B cell (primary cell): ENCODE data around the gene ZNF622. TPM values are rescaled to one million over a fixed set of nuclear protein-coding genes. Genes with fewer than 3 reads are reported as not detected.

ENCODE experiments used
- ATAC-seq: fragments of 200-7000 bp; cut with Tn5 transposase; one replicate; pipeline ENCODE4 v1.10.0; 2021; ENCODE audit warnings: low read depth, mild to moderate bottlenecking, moderate number of reproducible peaks, moderate library complexity
- CTCF ChIA-PET: fragments of 350-600 bp; sonication (Branson Sonifier 250); formaldehyde crosslinking; loops from one replicate; lab custom pipeline; 2021; ENCODE audit warnings: antibody characterized with exemption, inconsistent platforms; lab: Charles Lee
- POLR2A ChIA-PET: fragments of 350-600 bp; sonication (Branson Sonifier 250); formaldehyde crosslinking; loops from one replicate; lab custom pipeline; 2021; ENCODE audit warnings: antibody characterized with exemption; lab: Charles Lee
- DNase-seq: peaks from one replicate; pipeline ENCODE4 v3.0.0; 2013
- H2AFZ ChIP-seq: 2 replicates; pipeline ENCODE4 v1.6.1; 2012; ENCODE audit warnings: mild to moderate bottlenecking, low read depth, low read length; ENCODE audit not compliant: insufficient read depth, poor library complexity, severe bottlenecking
- H3K27ac ChIP-seq, 2 donors: 1 replicate in 1 of 2; 2 replicates in 1 of 2; pipeline ENCODE4 v1.5.1; 2012 to 2013; ENCODE audit warnings: low read length in 2 of 2, mild to moderate bottlenecking in 2 of 2, moderate library complexity in 1 of 2
- H3K27me3 ChIP-seq, 4 experiments: fragments of 200-600 bp in 1 of 4; sonication (generic) in 1 of 4; replicated peaks in 1 of 4; 1 replicate in 2 of 4; 2 replicates in 2 of 4; pipeline versions ENCODE4 v1.6.1 to v1.7.0; 2013 to 2016; ENCODE audit warnings: low read length in 3 of 4, mild to moderate bottlenecking in 2 of 4, mixed read lengths in 1 of 4, moderate library complexity in 1 of 4; ENCODE audit not compliant: insufficient read depth in 4 of 4, control insufficient read depth in 3 of 4; ENCODE audit errors: control extremely low read depth in 1 of 4
- H3K36me3 ChIP-seq, 2 experiments: replicated peaks in 1 of 2; 1 replicate in 1 of 2; 2 replicates in 1 of 2; pipeline versions ENCODE4 v1.6.1 to v1.7.1; 2013; ENCODE audit warnings: low read length in 1 of 2; ENCODE audit not compliant: insufficient read depth in 2 of 2, control insufficient read depth in 1 of 2; ENCODE audit errors: control extremely low read depth in 1 of 2, extremely low read depth in 1 of 2
- H3K4me1 ChIP-seq, 2 donors: fragments of 200-600 bp in 1 of 2; sonication (generic) in 1 of 2; 1 replicate in 1 of 2; 2 replicates in 1 of 2; pipeline versions ENCODE4 v1.5.1 to v1.6.1; 2013 to 2017; ENCODE audit warnings: low read length in 2 of 2; ENCODE audit not compliant: control insufficient read depth in 2 of 2, insufficient read depth in 2 of 2
- H3K4me2 ChIP-seq: replicated peaks from 2 replicates; pipeline ENCODE3; 2012; ENCODE audit warnings: mild to moderate bottlenecking, low read depth, low read length; ENCODE audit not compliant: poor library complexity, severe bottlenecking
- H3K4me3 ChIP-seq, 5 experiments: fragments of 200-600 bp in 1 of 5; sonication (generic) in 1 of 5; 1 replicate in 3 of 5; 2 replicates in 2 of 5; pipeline versions ENCODE4 v1.5.1 to v1.7.0; 2011 to 2016; ENCODE audit warnings: low read length in 4 of 5, mild to moderate bottlenecking in 4 of 5, low read depth in 2 of 5, control low read depth in 1 of 5, moderate library complexity in 1 of 5; ENCODE audit not compliant: insufficient read depth in 1 of 5; ENCODE audit errors: control extremely low read depth in 1 of 5, extremely low read depth in 1 of 5
- H3K79me2 ChIP-seq: fragments of 200-600 bp; sonication (generic); one replicate; pipeline ENCODE4 v1.6.0; 2016; ENCODE audit warnings: low read length; ENCODE audit not compliant: control insufficient read depth, insufficient read depth
- H3K9ac ChIP-seq: fragments of 200-600 bp; sonication (generic); 2 replicates; pipeline ENCODE4 v1.6.1; 2017; ENCODE audit warnings: mild to moderate bottlenecking, low read length, moderate library complexity
- H3K9me3 ChIP-seq, 3 donors: one replicate each; pipeline versions ENCODE4 v1.6.1 to v1.7.1; 2013; ENCODE audit warnings: low read length in 2 of 3; ENCODE audit not compliant: control insufficient read depth in 2 of 3, insufficient read depth in 1 of 3; ENCODE audit errors: control extremely low read depth in 1 of 3
- H4K20me1 ChIP-seq: 2 replicates; pipeline ENCODE4 v1.6.0; 2012; ENCODE audit warnings: mild to moderate bottlenecking, low read length; ENCODE audit not compliant: insufficient read depth, control insufficient read depth, poor library complexity, severe bottlenecking
- H3K27ac Mint-ChIP-seq: one replicate; pipeline ENCODE4 v1.8.0; 2021; ENCODE audit warnings: mixed read lengths
- H3K27me3 Mint-ChIP-seq: one replicate; pipeline ENCODE4 v1.8.0; 2021; ENCODE audit warnings: mixed read lengths
- H3K4me1 Mint-ChIP-seq: one replicate; pipeline ENCODE4 v1.8.0; 2021; ENCODE audit warnings: mixed read lengths
- H3K4me3 Mint-ChIP-seq: one replicate; pipeline ENCODE4 v1.8.0; 2021; ENCODE audit warnings: mixed read lengths
- H3K9me3 Mint-ChIP-seq: one replicate; pipeline ENCODE4 v1.8.0; 2022; ENCODE audit warnings: mixed read lengths; ENCODE audit not compliant: insufficient read depth
- CTCF ChIP-seq: fragments of 200-600 bp; IDR thresholded peaks from one replicate; pipeline ENCODE4 v1.8.0; 2022; ENCODE audit warnings: antibody characterized with exemption, mild to moderate bottlenecking
- EZH2 ChIP-seq: IDR thresholded peaks from 2 replicates; pipeline ENCODE4 v1.6.1; 2012; ENCODE audit warnings: borderline replicate concordance, low read depth, mild to moderate bottlenecking, moderate library complexity, low read length; ENCODE audit not compliant: insufficient read depth, poor library complexity, severe bottlenecking
- WGBS: methylation state at CpG from one replicate; pipeline ENCODE4 v1.1.5; 2013; ENCODE audit warnings: missing lambda C conversion rate; ENCODE audit not compliant: insufficient coverage; 5-methylcytosine and 5-hydroxymethylcytosine counted together
- intact Hi-C: fragments of 100-400 bp; cut with micrococcal nuclease; formaldehyde crosslinking; loops from one replicate; pipeline ENCODE4 v1.10.0; 2022
- polyA plus RNA-seq: library from polyadenylated mRNA; depleted of rRNA; stranded (reverse); fragments of >200 nt; gene quantifications from 2 replicates; pipeline ENCODE4 v1.2.3, GENCODE V29; 2012
- total RNA-seq, 2 donors: library from RNA; stranded (reverse); fragments of 120-200 nt in 1 of 2; gene quantifications; 1 replicate in 1 of 2; 2 replicates in 1 of 2; pipeline versions ENCODE4 v1.2.3 to v1.2.4, GENCODE V29; 2013 to 2022

ZNF622 gene
- total and polyA plus RNA-seq, 2 donors (not counting 1 experiment from before 2014, with no cell fraction given), result 7.5 to 37.1 TPM

DNA sequence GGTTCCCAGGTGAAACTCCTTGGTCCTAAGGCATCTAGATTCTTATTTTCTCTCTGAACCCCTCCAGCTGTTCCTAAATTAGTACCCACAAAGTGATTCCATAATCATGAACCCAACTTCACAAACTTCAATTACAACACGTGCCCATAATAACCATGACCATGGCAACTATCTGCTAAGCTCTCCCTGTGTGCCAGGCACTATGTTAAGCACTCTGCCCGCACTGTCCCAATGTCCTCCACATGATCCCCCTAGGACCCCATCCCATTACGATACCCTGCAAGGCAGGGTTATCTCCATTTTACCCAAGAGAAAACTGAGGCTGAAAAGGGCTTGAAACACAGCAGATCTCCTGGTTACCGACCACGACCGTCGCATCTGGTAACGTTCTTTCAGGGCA lies 25.3 kb upstream of the ZNF622 start:
- ChIA-PET CTCF (interaction anchor here (1.1 to 2.3 kb wide), 8 partner anchors 32 to 642 kb away, joined by 4 to 27 read pairs (median 5); no protein-coding TSS in a partner anchor), POLR2A (no interaction called here)
- Histone ChIP-seq H3K4me2 (no peak overlapping the region), H3K9me3 (peaks cover 4 to 11% (median 8%) of the 10 kb centered on the region in 3 donors), H3K4me3 (no peak overlapping the region), H4K20me1 (no peaks in the 10 kb centered on the region), H3K4me1 (no peaks in the 10 kb centered on the region), H3K79me2 (no peaks in the 10 kb centered on the region), H3K27me3 (no peaks in the 10 kb centered on the region), H3K27ac (no peak overlapping the region), H3K36me3 (no peaks in the 10 kb centered on the region), H2AFZ (no peak overlapping the region), H3K9ac (no peak overlapping the region)
- no peaks in the 10 kb centered on the region for H3K27me3 Mint-ChIP-seq
- ATAC-seq, result no peak
- H3K4me1 Mint-ChIP-seq, result no peaks in the 10 kb centered on the region
- intact Hi-C loops, result no loop called here
- TF ChIP-seq EZH2 (no peak), CTCF (no peak)
- DNase-seq, result no peak
- H3K27ac Mint-ChIP-seq, result no peak overlapping the region
- no peak overlapping the region for H3K4me3 Mint-ChIP-seq
- H3K9me3 Mint-ChIP-seq, result peaks cover 5% of the 10 kb centered on the region
- 94% methylated on average over 2 of the region's 8 CpGs for WGBS

DNA sequence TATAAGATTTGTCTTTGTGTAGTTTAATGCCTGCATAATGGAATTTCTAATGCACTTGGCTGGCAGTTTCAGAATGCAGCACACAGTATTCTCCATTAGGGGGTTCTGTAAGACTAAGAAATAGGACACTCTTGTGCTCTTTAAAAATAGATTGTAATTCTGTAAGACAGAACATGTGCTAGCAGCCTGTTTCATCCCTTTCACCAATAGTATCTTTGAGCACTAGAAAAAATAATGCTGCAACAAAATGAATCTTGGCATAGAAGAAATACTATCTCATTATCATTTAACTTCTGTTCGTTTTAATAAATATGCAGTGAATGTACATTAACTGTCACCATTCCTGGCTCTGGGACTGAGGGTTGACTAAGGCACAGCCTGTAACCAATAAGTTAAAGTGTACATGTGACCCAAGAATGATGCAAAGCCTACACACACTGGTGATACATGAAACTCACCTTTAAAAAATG lies 23.8 kb upstream of the ZNF622 start:
- Histone ChIP-seq H3K4me3 (no peak overlapping the region), H4K20me1 (no peaks in the 10 kb centered on the region), H3K36me3 (no peaks in the 10 kb centered on the region), H3K9ac (no peak overlapping the region), H3K27ac (no peak overlapping the region), H3K4me2 (no peak overlapping the region), H2AFZ (no peak overlapping the region), H3K79me2 (no peaks in the 10 kb centered on the region), H3K4me1 (no peaks in the 10 kb centered on the region), H3K9me3 (no peaks in the 10 kb centered on the region), H3K27me3 (no peaks in the 10 kb centered on the region)
- H3K9me3 Mint-ChIP-seq, result no peaks in the 10 kb centered on the region
- DNase-seq (peak; percentile 25), ATAC-seq (peak; percentile 43)
- H3K4me3 Mint-ChIP-seq, result no peak overlapping the region
- no peaks in the 10 kb centered on the region for H3K4me1 Mint-ChIP-seq
- ChIA-PET CTCF (interaction anchor here (0.7 to 2.3 kb wide), 9 partner anchors 11 to 701 kb away, joined by 3 to 27 read pairs (median 4); no protein-coding TSS in a partner anchor), POLR2A (no interaction called here)
- intact Hi-C loops, result loop anchor here (5.0 kb wide), 1 partner anchor 713 kb away; no protein-coding TSS in a partner anchor
- TF ChIP-seq EZH2, result no peak
- TF ChIP-seq CTCF, result peak; percentile 65
- no peak overlapping the region for H3K27ac Mint-ChIP-seq
- no peaks in the 10 kb centered on the region for H3K27me3 Mint-ChIP-seq
- WGBS, result no CpG with 5 or more reads among the region's 1 CpG
